NT2/D1 (cell line): ENCODE measurements around the gene MTNR1A.

ENCODE experiments used
- SUZ12 ChIP-seq: IDR thresholded peaks from 2 replicates; pipeline ENCODE4 v1.6.1; 2011; ENCODE audit not compliant: insufficient read length, insufficient read depth; ENCODE audit errors: extremely low read depth
- YY1 ChIP-seq: IDR thresholded peaks from 2 replicates; pipeline ENCODE4 v1.6.1; 2011; ENCODE audit not compliant: insufficient read length, insufficient read depth
- ZNF274 ChIP-seq: IDR thresholded peaks from 2 replicates; pipeline ENCODE4 v1.6.1; 2011; ENCODE audit warnings: mild to moderate bottlenecking, low read depth, low read length

DNA sequence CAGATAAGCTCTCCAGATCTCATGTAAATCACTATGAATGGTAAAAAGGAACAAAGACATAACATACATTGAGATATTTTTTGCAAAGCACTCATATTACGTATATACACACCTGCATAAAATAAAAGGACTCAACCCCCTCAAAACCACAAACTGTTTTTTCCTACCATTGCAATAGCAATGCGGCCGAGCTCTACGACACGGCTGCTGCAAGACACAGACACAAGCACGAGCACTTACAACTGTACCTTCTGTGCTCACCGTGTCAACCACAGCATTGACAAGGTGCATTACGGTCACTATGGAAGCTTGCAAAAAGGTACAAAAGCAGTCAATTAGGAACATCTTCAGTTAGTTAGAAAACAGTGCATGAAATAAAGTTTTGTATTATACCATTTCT, 37.1 kb upstream of the MTNR1A start:
- TF ChIP-seq ZNF274 (no peak), YY1 (no peak), SUZ12 (no peak)
